IMR-90 (cell line): ENCODE data around the gene APMAP.

ENCODE experiments used
- BHLHE40 ChIP-seq: fragments of 150-350 bp; IDR thresholded peaks from 2 replicates; pipeline ENCODE4 v1.6.1; 2016; ENCODE audit warnings: mild to moderate bottlenecking, low read depth, low read length
- CEBPB ChIP-seq: IDR thresholded peaks from 2 replicates; pipeline ENCODE4 v1.6.1; 2012; ENCODE audit warnings: low read depth, low read length, improper control_type of control experiment
- CTCF ChIP-seq: conservative IDR thresholded peaks from 2 replicates; pipeline ENCODE4 v1.5.1; 2012; ENCODE audit warnings: mild to moderate bottlenecking, low read depth, low read length, improper control_type of control experiment
- ELK1 ChIP-seq: fragments of 150-350 bp; IDR thresholded peaks from 2 replicates; pipeline ENCODE4 v1.6.1; 2016; ENCODE audit warnings: low read depth, mild to moderate bottlenecking, low read length, moderate library complexity, borderline replicate concordance
- FOS ChIP-seq: fragments of 150-350 bp; IDR thresholded peaks from 2 replicates; pipeline ENCODE4 v1.6.1; 2016; ENCODE audit warnings: low read depth, low read length
- MAFK ChIP-seq: IDR thresholded peaks from 2 replicates; pipeline ENCODE4 v1.6.1; 2012; ENCODE audit warnings: low read depth, low read length, improper control_type of control experiment
- MAZ ChIP-seq: IDR thresholded peaks from 2 replicates; pipeline ENCODE4 v1.6.1; 2012; ENCODE audit warnings: low read depth, mild to moderate bottlenecking, low read length, improper control_type of control experiment, moderate library complexity, borderline replicate concordance
- MXI1 ChIP-seq: IDR thresholded peaks from 2 replicates; pipeline ENCODE4 v1.6.1; 2012; ENCODE audit warnings: low read depth, mild to moderate bottlenecking, low read length, moderate library complexity, borderline replicate concordance
- POLR2A ChIP-seq: IDR thresholded peaks from 2 replicates; pipeline ENCODE4 v1.6.1; 2012; ENCODE audit warnings: mild to moderate bottlenecking, low read depth, low read length
- RAD21 ChIP-seq: IDR thresholded peaks from 2 replicates; pipeline ENCODE4 v1.6.1; 2012; ENCODE audit warnings: low read length, improper control_type of control experiment
- RFX5 ChIP-seq: IDR thresholded peaks from 2 replicates; pipeline ENCODE4 v1.8.0; 2012; ENCODE audit warnings: low read depth, mild to moderate bottlenecking, low read length, moderate library complexity
- SMC3 ChIP-seq: fragments of 150-350 bp; IDR thresholded peaks from 2 replicates; pipeline ENCODE4 v1.6.1; 2016; ENCODE audit warnings: low read depth, mild to moderate bottlenecking, antibody characterized with exemption, low read length, moderate library complexity
- USF2 ChIP-seq: fragments of 150-350 bp; IDR thresholded peaks from 2 replicates; pipeline ENCODE4 v1.6.1; 2017; ENCODE audit warnings: mild to moderate bottlenecking, antibody characterized with exemption, low read length, low read depth

- TF ChIP-seq POLR2A: no peak
- TF ChIP-seq CTCF: no peak
- TF ChIP-seq SMC3: no peak
- no peak for TF ChIP-seq USF2
- no peak for TF ChIP-seq FOS
- no peak for TF ChIP-seq RFX5
- TF ChIP-seq CEBPB: no peak
- TF ChIP-seq MXI1: no peak
- TF ChIP-seq MAFK: no peak
- TF ChIP-seq MAZ: no peak
- TF ChIP-seq RAD21: no peak
- no peak for TF ChIP-seq ELK1
- TF ChIP-seq BHLHE40: no peak
These were observed 22.3 kb upstream of the APMAP start for GRCh38 chr20:25014816-25015215.
